ENCODE measurements around the gene SERPINE2. TPM values are rescaled to one million over a fixed set of nuclear protein-coding genes. Genes with fewer than 3 reads are reported as not detected.

The SERPINE2 gene
- total RNA-seq, 1 experiment from 2014 or later: 93.3 TPM

DNA sequence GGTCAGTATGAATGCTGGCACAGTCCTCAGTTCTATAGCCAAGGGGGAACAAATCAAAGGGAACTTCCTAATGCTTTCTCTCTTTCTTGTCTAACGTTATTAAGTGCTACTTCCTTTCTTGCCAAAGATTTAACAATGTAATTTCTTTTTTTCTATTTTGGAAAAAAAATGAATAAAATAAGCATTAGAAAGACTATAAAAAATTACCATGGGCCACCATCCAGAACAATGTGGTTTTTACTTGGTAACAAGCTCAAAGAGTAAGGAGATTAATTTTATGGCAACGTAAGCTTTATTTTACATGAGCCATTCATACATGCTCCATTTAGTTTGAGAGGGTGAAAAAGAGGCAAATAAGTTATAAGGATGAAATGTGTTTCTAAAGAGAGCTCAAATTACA is 40.1 kb downstream of the SERPINE2 start:
- H3K9me3 ChIP-seq (ENCODE audit: control insufficient read depth in 1 of 2, insufficient read depth in 1 of 2, low read depth in 1 of 2, low read length in 2 of 2): no peaks in the 10 kb centered on the region
- no peaks in the 10 kb centered on the region for H3K79me2 ChIP-seq (ENCODE audit: insufficient read depth, low read length)
- H3K4me1 ChIP-seq (ENCODE audit: control insufficient read depth in 1 of 2, insufficient read depth in 2 of 2, low read length in 2 of 2): no peaks in the 10 kb centered on the region
- H2AFZ ChIP-seq (ENCODE audit: low read depth, low read length, poor library complexity, severe bottlenecking): no peak overlapping the region
- intact Hi-C loops (cut with micrococcal nuclease): loop anchor here (10.0 kb wide), 1 partner anchor 146 kb away; no protein-coding TSS in a partner anchor
- H3K36me3 ChIP-seq (ENCODE audit: control insufficient read depth in 1 of 2, insufficient read depth in 2 of 2, low read length in 2 of 2): no peaks in the 10 kb centered on the region; a peak in 1 of 4 replicates
- ChIA-PET RAD21 (ENCODE audit: low non-redundant PET in 1 of 2, low total read pairs in 2 of 2, uncharacterized antibody in 2 of 2, unreplicated experiment in 2 of 2) (no interaction called here), CTCF (interaction anchor here (0.8 kb wide), 1 partner anchor 286 kb away, joined by 3 read pairs; no protein-coding TSS in a partner anchor), POLR2A (no interaction called here)
- ATAC-seq: no peak
- H3K9ac ChIP-seq (ENCODE audit: low read length): no peak overlapping the region
- no peak overlapping the region for H3K4me2 ChIP-seq (ENCODE audit: low read length)
- TF ChIP-seq, protein P1, sequence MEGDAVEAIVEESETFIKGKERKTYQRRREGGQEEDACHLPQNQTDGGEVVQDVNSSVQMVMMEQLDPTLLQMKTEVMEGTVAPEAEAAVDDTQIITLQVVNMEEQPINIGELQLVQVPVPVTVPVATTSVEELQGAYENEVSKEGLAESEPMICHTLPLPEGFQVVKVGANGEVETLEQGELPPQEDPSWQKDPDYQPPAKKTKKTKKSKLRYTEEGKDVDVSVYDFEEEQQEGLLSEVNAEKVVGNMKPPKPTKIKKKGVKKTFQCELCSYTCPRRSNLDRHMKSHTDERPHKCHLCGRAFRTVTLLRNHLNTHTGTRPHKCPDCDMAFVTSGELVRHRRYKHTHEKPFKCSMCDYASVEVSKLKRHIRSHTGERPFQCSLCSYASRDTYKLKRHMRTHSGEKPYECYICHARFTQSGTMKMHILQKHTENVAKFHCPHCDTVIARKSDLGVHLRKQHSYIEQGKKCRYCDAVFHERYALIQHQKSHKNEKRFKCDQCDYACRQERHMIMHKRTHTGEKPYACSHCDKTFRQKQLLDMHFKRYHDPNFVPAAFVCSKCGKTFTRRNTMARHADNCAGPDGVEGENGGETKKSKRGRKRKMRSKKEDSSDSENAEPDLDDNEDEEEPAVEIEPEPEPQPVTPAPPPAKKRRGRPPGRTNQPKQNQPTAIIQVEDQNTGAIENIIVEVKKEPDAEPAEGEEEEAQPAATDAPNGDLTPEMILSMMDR (IDR thresholded peaks at IDR 0.05 in 2 of 3, conservative IDR thresholded peaks at IDR 0.05 in 1 of 3; ENCODE audit: borderline replicate concordance in 1 of 3, insufficient read depth in 1 of 3, low read depth in 2 of 3, low read length in 2 of 3): no peak
- H3K4me3 ChIP-seq (replicated peaks in 1 of 2; ENCODE audit: low read depth in 1 of 2, low read length in 2 of 2): no peak overlapping the region
- H3K27me3 ChIP-seq (ENCODE audit: insufficient read depth, low read length): no peaks in the 10 kb centered on the region
- H3K9me2 ChIP-seq (ENCODE audit: insufficient read depth): no peaks in the 10 kb centered on the region
- no peak overlapping the region for H3K27ac ChIP-seq (ENCODE audit: low read depth, low read length)
- no peak for DNase-seq (ENCODE audit: low read depth, low spot score)
- no peaks in the 10 kb centered on the region for H4K20me1 ChIP-seq (ENCODE audit: insufficient read depth)
- no TSS peak for BruUV-seq (replicated peaks)

DNA sequence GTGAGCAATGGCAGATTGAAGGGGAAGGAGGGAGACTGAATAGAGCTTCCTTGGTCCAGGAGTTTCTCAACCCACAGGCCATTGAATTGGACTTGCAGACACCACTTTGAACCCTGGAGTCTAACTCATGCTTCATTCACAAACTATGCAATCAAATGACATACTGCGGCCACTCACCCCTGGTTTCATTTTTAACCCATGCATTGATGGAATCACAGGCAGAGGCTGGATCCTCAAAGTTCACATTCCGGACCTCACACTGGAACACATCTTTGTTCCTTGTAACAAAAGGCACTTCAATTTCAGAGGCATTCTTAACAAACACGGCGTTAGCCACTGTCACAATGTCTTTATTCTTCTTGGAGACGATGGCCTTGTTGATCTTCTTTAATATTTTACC is 41.1 kb downstream of the SERPINE2 start:
- no peak for TF ChIP-seq EGR1 (IDR thresholded peaks at IDR 0.05; ENCODE audit: low read depth)
- no peak for TF ChIP-seq SRF (IDR thresholded peaks at IDR 0.05; ENCODE audit: low read depth)
- TF ChIP-seq FOSL1 (IDR thresholded peaks at IDR 0.05; ENCODE audit: low read depth): no peak
- TF ChIP-seq, protein P2, sequence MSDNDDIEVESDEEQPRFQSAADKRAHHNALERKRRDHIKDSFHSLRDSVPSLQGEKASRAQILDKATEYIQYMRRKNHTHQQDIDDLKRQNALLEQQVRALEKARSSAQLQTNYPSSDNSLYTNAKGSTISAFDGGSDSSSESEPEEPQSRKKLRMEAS (IDR thresholded peaks at IDR 0.05): no peak
- TF ChIP-seq ZFX (IDR thresholded peaks at IDR 0.05): no peak
- TF ChIP-seq JUND (IDR thresholded peaks at IDR 0.05): no peak
- no peak for TF ChIP-seq RAD21 (IDR thresholded peaks at IDR 0.05; ENCODE audit: low read depth)
- no peak for TF ChIP-seq POLR2AphosphoS5 (IDR thresholded peaks at IDR 0.05; ENCODE audit: low read depth, low read length)
- no peaks in the 10 kb centered on the region for H3K79me2 ChIP-seq (ENCODE audit: insufficient read depth, low read length)
- no peak overlapping the region for H3K4me2 ChIP-seq (ENCODE audit: low read length)
- H4K20me1 ChIP-seq (ENCODE audit: insufficient read depth): no peaks in the 10 kb centered on the region
- ATAC-seq (no peak), DNase-seq (ENCODE audit: low read depth, low spot score) (no peak)
- TSS peak; percentile 12 for BruUV-seq (replicated peaks)
- ChIA-PET RAD21 (ENCODE audit: low non-redundant PET in 1 of 2, low total read pairs in 2 of 2, uncharacterized antibody in 2 of 2, unreplicated experiment in 2 of 2) (no interaction called here), CTCF (interaction anchor here (1.1 kb wide), 1 partner anchor 286 kb away, joined by 3 read pairs; no protein-coding TSS in a partner anchor), POLR2A (no interaction called here)
- no peaks in the 10 kb centered on the region; a peak in 1 of 4 replicates for H3K36me3 ChIP-seq (ENCODE audit: control insufficient read depth in 1 of 2, insufficient read depth in 2 of 2, low read length in 2 of 2)
- no peak overlapping the region for H3K27ac ChIP-seq (ENCODE audit: low read depth, low read length)
- H2AFZ ChIP-seq (ENCODE audit: low read depth, low read length, poor library complexity, severe bottlenecking): no peak overlapping the region
- intact Hi-C loops (cut with micrococcal nuclease): loop anchor here (10.0 kb wide), 1 partner anchor 147 kb away; no protein-coding TSS in a partner anchor
- no peak overlapping the region for H3K9ac ChIP-seq (ENCODE audit: low read length)
- no peaks in the 10 kb centered on the region for H3K9me2 ChIP-seq (ENCODE audit: insufficient read depth)
- no peaks in the 10 kb centered on the region for H3K9me3 ChIP-seq (ENCODE audit: control insufficient read depth in 1 of 2, insufficient read depth in 1 of 2, low read depth in 1 of 2, low read length in 2 of 2)
- H3K4me3 ChIP-seq (replicated peaks in 1 of 2; ENCODE audit: low read depth in 1 of 2, low read length in 2 of 2): no peak overlapping the region
- no peaks in the 10 kb centered on the region for H3K27me3 ChIP-seq (ENCODE audit: insufficient read depth, low read length)
- no peaks in the 10 kb centered on the region for H3K4me1 ChIP-seq (ENCODE audit: control insufficient read depth in 1 of 2, insufficient read depth in 2 of 2, low read length in 2 of 2)

All from HCT116 (cell line).